NB4 (cell line): ENCODE measurements around the gene NIPBL.

ENCODE experiments used
- CTCF ChIP-seq: IDR thresholded peaks from one replicate; pipeline ENCODE4 v1.5.1; 2012; ENCODE audit warnings: low read depth, low read length
- MYC ChIP-seq: IDR thresholded peaks from 2 replicates; pipeline ENCODE4 v1.6.1; 2011; ENCODE audit warnings: low read depth, low read length
- POLR2A ChIP-seq: IDR thresholded peaks from 2 replicates; pipeline ENCODE4 v1.6.1; 2011; ENCODE audit warnings: mild to moderate bottlenecking; ENCODE audit not compliant: insufficient read length; ENCODE audit errors: extremely low read depth

DNA sequence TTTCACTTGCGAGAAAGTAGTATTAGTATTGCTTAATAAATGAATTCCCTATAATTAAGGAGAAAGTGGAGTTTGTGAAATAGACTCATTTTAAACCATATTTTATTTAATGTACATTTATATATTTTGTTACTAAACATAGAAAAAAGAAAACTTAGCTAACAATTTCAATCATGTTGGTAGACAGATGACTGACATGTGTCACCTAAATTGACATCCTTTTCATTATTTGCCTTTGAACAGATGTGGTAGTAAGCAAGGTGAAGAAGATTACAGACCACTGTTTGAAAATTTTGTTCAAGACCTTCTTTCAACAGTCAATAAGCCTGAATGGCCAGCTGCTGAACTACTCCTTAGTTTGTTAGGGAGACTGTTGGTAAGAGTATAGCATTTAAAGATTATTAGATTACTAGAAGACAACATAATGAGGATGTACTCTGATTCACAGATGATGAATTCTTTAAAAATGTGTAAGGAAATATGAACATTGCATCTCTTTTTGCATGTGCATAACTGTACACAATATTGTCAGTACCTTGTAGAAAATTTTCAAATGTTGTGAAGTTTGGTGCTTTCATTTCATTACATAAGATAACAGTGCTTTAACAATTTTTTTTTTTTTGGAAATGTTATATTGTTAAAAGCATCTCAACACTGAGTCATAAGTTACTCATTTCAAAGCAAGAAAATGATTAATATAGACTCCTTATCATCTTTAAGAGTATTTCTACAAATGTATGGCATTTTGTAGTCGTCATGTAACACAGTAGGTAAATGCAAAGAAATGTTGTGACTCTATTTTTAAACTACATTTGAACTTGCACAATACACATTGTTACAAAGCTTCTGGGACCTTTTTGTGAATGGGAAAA lies 139.5 kb downstream of the NIPBL start:
- TF ChIP-seq CTCF (no peak), POLR2A (no peak), MYC (no peak)
